Hindlimb muscle (tissue), 1 donor: ENCODE data around the gene ZNF367. TPM values are rescaled to one million over a fixed set of nuclear protein-coding genes. Genes with fewer than 3 reads are reported as not detected.
A peak's percentile ranks its signal among the peaks of the same experiment; 100 is the strongest.

Source experiments
- DNase-seq: peaks from one replicate; pipeline ENCODE4 v3.0.0-alpha.2; 2013
- polyA plus RNA-seq: library from polyadenylated mRNA; unstranded; fragments of 120-200 nt; gene quantifications from one replicate; pipeline ENCODE4 v1.2.1, GENCODE V29; 2013; ENCODE audit not compliant: insufficient read length

The ZNF367 gene
- polyA plus RNA-seq, 1 donor = 6.5 TPM

DNA sequence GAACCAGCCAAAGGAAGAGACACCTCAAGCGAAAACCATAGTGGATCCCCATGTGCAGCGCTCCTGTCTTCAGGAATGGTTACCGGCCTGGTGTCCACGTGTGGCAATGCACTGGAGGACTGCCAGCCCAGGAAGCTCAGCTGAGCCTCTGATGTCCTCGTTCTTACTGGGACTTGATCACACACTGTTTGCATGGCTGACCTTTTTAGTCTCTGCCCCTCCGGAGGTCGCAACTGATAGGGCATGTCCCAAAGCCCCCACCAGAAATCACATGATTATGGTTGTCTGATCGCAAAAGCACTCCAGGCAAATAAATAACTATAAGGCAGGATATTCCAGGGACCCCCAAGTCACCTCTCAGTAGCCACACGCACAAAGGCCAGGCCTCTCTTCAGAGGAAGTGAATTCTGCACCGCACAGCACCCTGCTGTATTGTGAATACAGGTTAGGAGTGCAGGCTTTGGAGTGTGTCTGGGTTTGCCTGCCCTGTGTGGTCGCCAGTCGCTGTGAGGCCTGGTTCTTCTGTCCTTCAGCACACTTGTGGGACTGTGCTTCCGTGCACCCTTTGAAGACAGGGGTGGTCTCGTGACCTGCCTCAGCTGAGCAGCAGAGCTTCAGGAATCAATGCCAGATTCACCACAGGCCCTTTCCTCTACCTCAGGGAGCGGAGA is 18.4 kb upstream of the ZNF367 start:
- no peak for DNase-seq

DNA sequence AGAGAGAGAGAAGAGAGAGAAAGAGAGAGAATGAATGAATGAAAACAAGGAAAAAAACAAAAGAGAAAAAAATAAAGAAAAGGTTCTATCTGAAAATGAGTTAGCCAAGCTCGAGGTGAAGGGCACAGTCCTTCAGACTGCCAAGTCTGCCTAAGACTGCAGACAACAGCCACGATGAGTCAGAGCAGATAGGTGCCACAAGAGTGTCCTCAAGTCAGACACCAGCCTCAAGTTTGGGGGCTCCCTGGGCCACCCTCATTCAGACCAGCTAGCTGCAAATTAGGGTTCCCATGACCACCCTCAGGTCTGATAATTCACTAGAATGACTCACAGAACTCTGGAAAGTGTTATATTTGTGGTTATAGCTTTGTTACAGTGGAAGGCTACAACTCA is 17.9 kb upstream of the ZNF367 start:
- no peak for DNase-seq

DNA sequence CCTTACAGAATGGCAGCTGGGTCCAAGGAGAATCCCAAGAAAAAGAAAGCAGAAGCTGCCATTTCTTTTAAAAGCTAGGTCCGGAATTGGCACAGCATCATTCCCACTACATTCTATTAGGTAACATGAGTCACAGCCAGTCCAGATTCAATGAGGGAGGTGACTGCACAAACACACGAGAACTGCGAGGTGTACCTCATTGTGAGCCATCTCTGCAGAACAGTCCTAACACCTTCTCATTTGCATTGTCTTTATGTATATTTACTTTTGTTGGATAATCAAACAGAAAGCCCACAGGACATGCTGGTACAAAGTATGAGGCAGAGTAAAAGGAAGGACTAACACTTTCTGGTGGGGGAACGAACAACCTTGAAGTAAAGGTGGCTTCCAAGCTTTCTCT is 17.2 kb upstream of the ZNF367 start:
- no peak for DNase-seq

DNA sequence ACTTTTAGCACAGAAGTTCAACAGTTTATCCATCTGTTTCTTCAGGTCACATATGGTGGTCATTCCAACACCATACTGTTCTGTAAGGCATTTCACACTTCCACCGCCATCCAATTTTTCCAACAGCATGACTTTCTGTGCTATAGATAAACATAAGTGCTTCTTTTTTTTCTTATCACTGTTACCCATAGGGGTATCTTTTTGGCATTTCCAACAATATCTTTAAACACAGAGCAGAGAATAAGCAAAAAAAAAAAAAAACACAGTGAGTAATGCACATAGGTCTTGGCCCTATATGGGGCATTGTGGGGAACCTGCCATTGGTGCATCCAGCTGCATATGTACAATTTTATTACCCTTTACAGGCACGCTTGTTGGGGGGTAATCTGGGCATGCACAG is 12.2 kb upstream of the ZNF367 start:
- DNase-seq = no peak

DNA sequence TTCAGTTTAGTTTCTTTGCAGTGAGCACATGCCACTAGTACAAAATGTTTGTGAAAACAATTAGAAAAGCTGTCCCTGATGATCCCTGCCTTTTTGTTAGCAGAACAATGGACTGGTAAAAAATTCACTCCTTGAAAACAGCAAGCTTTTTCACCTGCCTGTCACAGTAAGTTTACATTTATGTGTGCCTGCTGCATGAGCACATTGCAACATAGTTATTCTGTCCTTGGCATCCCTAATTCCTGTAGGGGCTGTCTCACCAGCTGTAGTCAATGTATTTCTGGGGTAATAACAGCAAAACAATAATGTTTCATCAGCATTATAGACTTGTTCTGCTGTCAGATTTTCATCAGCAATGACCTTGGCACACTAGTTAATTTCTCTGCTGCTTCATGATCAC is 11.6 kb upstream of the ZNF367 start:
- DNase-seq = no peak

DNA sequence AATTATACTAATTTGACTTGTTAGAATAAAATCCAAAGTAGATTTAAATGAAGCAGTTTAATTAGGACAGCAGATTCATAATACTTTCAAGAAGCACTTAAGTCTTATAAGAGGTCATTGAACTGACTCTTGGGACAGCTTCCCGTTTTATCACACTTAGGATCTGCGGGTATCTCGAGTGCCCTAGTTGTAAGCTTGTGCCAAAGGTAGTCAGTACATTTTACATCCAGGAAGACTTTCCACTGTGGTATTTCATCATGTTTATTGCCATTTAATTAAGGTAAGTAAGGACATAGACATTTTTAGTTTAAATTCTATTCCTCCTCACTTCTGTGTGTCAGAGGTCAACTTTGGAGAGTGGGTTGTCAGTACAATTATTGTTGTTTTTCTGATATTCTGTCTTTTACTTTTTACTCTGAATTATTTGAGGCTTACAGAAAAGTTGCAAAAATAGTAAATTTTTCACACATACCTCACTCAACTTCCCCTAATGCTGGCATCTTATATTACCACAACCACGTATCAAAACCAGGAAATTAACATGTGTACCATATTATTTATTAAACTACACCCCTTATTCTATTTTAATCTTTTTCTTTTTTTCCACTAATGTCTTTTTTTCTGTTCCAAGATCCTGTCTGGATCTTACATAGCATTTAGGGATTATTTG is 7.5 kb upstream of the ZNF367 start:
- no peak for DNase-seq

DNA sequence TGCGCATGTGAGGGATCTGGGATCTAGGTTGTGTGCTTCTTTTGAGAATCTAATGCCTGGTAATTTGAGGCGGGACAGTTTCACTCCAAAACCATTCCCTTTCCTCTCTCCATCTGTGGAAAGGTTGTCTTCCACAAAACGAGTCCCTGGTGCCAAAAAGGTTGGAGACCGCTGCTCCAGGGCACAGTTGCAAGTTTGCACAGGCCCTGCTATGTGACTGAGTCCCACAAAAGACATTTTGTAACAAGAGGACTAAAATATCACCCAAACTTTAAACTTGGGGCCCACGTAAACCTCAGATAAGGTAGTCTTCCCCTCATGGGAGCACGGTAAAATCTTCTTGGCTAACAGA is 5.8 kb upstream of the ZNF367 start:
- no peak for DNase-seq

DNA sequence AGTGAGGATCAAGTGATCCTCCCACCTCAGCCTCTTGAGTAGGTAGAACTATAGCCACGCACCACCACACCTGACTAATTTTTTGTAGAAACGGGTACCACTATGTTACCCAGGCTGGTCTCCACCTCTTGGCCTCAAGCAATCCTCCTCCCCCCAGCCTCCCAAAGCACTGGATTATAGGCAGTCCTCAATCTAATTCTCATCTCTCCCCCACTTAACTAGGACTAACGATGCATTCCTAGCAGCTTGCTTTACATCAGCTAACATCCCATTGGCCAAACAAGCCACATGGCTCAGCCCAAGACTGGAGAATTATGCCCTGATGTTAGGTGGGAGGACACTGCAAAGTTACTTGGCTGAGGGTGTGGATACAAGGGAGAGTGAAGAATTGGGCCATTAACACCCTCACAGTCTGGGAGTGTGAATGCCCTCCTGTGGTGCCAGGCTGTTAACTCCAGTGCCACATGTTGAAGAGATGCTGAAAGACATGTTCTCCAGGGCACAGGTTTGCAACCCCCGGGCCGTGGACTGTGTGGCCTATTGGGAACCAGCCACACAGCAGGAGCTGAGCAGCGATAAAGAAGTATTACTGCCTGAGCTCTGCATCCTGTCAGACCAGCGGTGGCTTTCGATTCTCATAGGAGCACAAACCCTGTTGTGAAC is 5.3 kb upstream of the ZNF367 start:
- no peak for DNase-seq

DNA sequence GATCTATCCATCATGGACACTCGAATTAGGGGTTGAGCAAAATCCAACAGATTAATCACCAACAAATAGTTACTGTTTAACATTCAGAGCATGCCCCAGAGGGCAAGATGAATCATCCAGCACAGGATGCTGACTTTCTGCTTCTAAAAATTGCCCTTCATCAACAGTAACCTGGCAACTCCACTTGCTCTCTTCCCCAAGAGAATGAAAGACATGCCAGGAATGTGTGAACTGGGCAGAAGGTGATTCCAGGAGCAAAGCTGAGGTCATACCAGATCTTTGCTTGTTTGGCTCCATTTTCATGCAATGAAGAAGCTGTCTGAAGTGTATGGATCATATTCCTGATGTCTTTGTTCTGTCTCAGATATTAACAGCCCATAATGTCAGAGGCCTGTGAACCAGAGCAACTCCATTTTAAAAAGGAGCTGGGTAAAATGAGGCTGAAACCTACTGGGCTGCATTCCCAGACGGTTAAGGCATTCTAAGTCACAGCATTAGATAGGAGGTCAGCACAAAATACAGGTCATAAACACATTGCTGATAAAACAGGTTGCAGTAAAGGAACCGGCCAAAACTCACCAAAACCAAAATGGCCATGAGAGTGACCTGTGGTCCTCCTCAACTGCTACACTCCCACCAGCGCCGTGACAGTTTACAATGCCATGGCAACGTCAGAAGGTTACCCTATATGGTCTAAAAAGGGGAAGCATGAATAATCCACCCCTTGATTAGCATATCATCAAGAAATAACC is 2.5 kb upstream of the ZNF367 start:
- DNase-seq = no peak

DNA sequence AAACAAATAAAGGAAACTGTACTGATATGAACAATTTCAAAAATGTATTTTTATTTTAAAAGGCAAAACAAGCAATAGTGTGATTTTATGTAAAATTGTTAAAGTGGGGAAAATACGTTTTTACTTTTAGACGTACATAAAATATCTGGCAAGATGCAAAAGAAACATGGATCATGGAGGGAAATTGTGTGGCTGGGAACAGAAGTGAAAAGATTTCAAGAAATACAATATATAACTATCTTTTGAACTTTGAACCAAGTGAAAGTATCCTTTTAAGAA is 1.5 kb upstream of the ZNF367 start:
- no peak for DNase-seq

DNA sequence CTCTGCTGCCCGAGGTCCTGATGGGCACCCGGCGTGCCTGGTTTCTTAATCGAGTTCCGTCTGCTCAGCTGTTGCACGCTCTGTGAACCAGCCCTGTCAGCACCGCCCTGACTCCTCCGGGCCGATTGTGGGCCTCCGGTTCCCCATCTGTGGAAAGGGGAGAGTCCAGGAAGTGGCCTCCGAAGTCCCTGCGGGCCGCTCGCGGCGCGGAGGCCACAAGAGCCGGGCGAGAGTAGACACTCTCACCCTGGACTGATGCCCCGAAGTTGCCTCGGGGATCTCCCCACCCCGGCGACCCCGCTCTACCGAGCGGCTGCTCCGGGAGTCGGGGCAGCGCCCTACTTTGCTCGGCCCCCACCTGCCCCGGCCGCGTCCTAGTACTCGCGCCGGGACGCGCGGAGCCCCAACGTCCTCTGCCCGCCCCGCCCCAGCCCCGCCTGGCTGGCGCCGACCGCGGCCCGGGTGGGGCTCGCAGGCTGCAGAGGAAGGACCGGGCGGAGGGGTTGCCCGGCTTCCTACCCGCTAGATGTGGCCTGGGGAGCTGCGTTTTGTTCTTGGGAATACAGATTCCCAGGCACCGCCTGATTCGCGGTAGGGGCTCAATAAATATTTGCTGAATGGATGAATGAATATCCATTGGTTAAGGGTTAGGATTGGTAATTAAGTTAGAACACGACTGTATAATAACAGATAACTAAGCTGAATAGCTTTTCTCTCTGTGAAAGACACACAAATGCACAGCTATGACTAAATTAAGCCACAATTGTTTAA is 935 bp upstream of the ZNF367 start:
- DNase-seq = no peak

DNA sequence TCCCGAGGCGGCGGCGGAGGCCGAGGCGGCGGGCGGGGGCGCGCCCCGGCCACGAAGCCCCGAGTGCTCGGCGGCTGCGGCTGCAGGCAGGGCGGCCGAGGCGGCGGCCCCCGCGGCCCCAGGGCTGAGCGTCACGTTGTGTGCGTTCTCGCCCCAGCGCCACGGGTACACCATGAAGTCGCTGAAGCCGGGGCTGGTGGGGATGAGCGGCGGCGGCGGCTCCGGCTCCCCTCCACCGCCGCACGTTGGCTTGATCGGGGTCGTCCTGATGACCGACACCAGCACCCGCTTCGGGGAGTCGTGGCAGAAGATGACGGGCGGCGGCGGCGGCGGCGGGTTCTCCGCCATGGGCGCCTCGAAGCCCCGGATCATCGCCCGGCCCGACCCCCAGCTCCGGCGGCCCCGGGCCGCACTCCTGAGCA is 498 bp downstream of the ZNF367 start:
- peak; percentile 11 for DNase-seq

DNA sequence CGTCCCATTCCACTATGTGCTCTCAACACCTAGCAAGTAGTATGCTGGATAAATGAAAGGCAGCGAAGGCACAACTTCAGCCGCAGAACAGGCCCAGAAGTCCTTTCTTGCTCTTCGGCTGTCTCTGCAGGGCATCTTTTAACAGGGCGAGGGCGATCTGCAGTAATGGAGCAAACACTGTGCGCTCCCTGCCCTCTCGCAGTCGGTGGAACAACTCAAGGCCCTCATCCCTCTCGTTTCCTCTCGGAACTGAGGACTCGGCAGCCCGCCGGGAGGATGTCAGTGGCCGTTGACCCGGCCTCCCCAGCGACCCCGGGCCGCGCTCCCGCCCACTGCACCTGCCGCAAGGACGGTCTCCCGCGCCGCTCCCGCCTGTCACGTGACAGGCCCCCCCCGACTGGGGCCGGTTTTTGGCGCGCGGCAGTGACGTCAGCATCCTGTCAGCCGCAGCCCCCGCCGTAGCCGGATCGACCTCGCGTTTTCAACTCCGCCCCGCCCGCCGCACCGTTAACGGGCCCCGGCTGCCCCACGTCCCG is 1.1 kb downstream of the ZNF367 start:
- peak; percentile 90 for DNase-seq

DNA sequence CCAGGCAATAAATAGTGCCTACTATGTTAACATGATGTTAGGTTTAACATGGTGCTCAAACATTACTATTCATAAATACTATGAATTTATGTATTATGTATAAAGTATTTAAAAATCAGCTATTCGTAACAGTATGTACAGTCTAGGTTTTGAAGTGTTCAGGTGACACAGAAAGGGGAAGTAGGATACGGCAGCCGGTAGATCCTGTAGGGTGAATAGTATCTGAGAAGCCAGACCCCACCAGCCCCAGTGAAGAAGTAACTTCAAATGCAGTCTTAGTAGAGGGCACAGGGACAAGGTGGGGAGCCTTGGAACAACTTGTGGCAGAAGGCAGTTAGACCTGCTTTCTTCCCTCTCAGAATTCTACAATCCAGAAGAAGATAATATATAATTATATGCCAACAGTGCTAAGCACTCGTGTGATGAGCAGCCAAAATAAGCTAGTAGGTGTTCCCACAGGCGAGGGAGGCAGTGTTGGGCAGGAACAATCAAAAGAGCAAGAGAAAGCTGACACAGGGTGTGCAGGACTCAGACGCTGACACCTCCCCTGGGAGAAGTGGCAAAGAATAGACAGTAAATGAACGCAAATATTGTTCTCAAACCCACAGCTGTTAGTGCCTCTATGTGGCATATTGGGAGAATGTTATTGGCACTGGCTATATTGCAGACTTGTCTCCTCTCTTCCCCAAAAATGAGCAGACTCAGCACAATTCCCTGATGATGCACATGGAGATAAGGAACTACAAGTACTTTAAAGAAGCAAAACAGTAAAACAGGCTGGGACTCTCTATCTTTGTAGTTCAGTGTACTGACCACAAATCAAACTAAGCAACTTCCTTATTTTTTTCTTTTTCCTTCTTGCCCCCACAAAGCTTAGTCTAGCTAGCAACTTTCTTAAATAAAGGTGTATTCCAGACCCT is 4.6 kb downstream of the ZNF367 start:
- DNase-seq = no peak

DNA sequence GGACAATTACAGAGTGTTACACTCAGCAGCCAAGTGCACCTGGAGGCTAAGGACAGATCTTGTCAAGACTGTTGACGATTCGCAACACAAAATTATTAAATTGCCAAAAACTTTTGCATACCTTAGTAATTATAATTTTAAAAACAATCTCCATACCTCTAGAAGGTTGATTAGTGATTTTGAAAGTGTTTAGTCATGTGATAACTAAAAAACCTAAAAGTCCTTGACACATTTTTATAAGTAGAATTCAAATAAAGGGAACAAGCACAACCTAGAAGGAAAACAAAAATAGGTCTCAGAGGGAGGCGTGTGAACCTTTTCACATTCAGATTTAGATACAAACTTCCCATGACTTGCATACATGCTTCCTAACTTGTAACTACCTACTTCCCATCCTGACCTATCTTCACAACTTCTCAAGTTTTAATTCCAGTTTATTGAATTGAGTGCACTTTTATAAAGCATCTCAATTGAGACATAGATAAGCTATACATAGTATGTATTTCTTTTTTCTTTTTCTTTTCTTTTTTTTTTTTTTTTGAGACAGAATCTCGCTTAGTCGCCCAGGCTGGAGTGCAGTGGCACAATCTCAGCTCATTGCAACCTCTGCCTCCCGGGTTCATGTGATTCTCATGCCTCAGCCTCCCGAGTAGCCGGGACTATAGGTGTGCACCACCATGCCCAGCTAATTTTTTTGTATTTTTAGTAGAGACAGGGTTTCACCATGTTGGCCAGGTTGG is 5.8 kb downstream of the ZNF367 start:
- no peak for DNase-seq

DNA sequence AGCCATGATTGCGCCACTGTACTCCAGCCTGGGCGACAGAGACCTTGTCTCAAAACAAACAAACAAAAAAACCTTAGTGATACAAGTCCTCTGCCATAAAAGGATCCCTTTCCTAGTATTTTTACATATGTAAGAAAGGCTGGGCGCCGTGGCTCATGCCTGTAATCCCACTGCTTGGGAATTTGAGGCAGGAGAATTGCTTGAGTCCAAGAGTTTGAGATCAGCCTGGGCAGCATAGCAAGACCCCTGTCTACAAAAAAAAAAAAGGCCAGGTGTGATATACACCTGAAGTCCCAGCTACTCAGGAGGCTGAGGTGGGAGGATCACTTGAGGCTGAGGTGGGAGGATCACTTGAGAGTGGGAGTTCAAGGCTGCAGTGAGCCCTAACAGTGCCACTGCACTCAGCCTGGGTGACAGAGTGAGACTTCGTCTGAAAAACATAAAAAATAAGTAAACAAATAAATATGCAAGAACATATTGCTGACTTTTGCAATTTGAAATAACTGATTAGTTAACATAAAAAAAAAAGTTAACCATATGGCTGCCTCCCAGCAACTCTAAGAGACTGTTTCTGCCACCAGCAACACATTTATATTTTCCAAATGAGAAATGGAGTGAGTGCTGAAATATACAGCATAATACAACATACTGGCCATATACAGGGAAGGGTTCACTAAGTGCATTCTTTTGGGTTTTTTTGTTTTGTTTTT is 6.9 kb downstream of the ZNF367 start:
- no peak for DNase-seq

DNA sequence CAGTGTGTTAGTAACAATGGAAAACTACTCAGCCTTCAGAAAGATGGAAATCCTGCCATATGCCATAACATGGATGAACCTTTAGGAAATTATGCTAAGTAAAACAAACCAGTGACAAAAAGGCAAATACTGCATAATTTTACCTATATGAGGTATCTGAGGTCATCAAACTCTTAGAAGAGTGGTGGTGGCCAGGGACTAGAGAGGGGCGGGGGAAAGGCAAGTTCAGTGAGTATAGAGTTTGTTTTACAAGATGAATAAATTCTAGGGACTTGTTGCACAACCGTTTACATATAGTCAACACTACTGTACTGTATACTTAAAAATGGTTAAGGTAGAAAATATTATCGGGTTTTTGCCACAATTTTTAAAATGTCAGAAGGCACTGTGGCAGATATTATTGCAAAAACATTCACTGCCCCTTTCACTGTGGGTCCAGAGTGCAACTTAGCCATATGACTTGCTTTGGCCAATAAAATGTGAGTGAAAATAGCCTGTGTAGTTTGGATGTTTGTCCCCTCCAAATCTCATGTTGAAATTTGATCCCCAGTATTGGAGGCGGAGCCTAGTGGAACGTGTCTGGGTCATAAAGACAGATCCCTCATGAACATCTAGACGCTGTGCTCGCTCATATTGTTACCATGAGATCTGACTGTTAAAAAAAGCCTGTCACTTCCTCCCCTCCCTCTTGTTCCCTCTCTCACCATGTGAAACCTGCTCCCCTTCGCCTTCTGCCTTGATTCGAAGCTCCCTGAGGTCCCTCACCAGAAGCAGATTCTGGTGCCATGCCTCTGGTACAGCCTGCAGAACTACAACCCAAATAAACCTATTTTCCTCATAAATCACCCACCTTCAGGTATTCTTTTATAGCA is 9.5 kb downstream of the ZNF367 start:
- no peak for DNase-seq

DNA sequence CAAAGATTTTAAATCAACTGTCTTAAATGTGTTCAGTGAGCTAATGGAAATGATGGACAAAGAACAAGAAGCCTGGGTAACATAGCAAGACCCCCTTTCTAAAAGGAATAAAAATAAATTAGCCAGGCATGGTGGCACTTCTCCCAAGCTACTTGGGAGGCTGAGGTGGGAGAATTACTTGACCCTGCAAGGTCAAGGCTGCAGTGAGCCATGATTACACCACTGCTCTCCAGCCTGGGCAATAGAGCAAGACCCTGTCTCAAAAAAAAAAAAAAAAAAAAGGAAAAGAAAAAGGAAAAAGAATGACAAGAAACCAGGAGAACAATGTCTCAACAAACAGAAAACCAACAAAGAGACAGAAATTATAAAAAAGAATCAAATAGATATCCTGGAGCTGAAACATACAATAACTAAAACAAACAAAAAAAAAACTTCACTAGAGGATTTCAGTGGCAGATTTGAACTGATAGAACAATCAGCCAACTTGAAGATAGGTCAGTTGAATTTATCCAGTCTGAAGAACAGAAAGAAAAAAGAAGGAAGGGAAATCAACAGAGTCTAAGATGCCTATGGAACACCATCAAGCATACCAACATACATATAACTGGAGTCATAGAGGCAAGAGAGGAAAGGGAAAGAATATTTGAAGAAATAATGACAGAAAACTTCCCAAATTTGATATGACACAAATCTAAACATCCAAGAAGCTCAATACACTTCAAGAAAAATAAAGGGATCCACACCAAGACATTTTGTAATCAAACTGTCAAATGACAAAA is 17.8 kb downstream of the ZNF367 start:
- no peak for DNase-seq
